Activated CD4-positive, alpha-beta memory T cell treated with anti-CD3 and anti-CD28 coated beads for 36 hours (primary cell): ENCODE data around the gene SAMD14. TPM values are rescaled to one million over a fixed set of nuclear protein-coding genes. Genes with fewer than 3 reads are reported as not detected.

Source experiments
- CTCF ChIA-PET: fragments of 350-600 bp; sonication (Branson Sonifier 250); formaldehyde crosslinking; loops from one replicate; lab custom pipeline; 2021; ENCODE audit warnings: antibody characterized with exemption, inconsistent platforms; lab: Charles Lee
- POLR2A ChIA-PET: fragments of 350-600 bp; sonication (Branson Sonifier 250); formaldehyde crosslinking; loops from one replicate; lab custom pipeline; 2021; ENCODE audit warnings: antibody characterized with exemption; lab: Charles Lee
- DNase-seq: peaks from one replicate; pipeline ENCODE4 v3.0.0-alpha.2; 2020
- H3K27ac Mint-ChIP-seq: one replicate; pipeline ENCODE4 v1.8.0; 2021; ENCODE audit warnings: mixed read lengths
- H3K27me3 Mint-ChIP-seq: one replicate; pipeline ENCODE4 v1.8.0; 2021; ENCODE audit warnings: mixed read lengths
- H3K36me3 Mint-ChIP-seq: one replicate; pipeline ENCODE4 v1.8.0; 2021; ENCODE audit warnings: mixed read lengths
- H3K4me1 Mint-ChIP-seq: one replicate; pipeline ENCODE4 v1.8.0; 2021; ENCODE audit warnings: low read depth, mixed read lengths
- H3K4me3 Mint-ChIP-seq: one replicate; pipeline ENCODE4 v1.8.0; 2021; ENCODE audit warnings: mild to moderate bottlenecking, mixed read lengths
- H3K9me3 Mint-ChIP-seq: one replicate; pipeline ENCODE4 v1.8.0; 2021; ENCODE audit warnings: mixed read lengths
- intact Hi-C: fragments of 100-400 bp; cut with micrococcal nuclease; formaldehyde crosslinking; loops from one replicate; pipeline ENCODE4 v1.15.1; 2023
- total RNA-seq, 2 experiments: library from RNA; stranded (reverse); gene quantifications; one replicate each; pipeline ENCODE4 v1.2.3, GENCODE V29; 2021

Gene SAMD14
- total RNA-seq, 2 experiments from 2014 or later: 3.4 to 3.7 TPM

DNA sequence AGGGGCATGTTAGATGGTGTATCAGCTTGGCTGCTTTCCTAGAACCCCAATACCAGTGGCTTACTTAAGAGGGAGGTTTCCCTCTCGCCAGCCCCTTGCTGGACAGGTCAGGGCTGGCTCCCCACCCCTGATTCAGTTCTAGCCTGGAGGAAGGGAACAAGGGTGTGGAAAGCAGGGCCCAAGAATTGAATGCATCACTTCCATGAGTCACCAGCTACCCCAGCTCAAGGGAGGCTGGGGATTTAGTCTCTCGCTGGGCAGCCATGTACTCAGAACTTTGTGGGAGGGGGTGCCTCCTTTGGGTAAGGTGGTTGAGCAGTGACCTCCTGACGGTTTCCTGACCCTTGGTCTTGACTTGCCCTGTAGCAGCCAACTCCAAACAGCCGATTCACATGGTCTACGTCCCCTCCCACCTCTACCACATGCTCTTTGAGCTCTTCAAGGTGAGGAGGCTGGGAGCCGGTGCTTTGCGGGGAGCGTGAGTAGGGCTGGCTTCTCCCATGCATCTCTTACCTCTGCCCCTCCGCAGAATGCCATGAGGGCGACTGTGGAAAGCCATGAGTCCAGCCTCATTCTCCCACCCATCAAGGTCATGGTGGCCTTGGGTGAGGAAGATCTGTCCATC, 22.1 kb downstream of the SAMD14 start:
- H3K4me3 Mint-ChIP-seq: no peak overlapping the region
- intact Hi-C loops: no loop called here
- H3K9me3 Mint-ChIP-seq: no peaks in the 10 kb centered on the region
- ChIA-PET CTCF (interaction anchor here (0.9 to 1.8 kb wide), 3 partner anchors 9 to 38 kb away, joined by 4 to 10 read pairs (median 6); no protein-coding TSS in a partner anchor), POLR2A (no interaction called here)
- H3K4me1 Mint-ChIP-seq: no peaks in the 10 kb centered on the region
- H3K36me3 Mint-ChIP-seq: no peaks in the 10 kb centered on the region
- H3K27me3 Mint-ChIP-seq: no peaks in the 10 kb centered on the region
- no peak for DNase-seq
- no peak overlapping the region for H3K27ac Mint-ChIP-seq

DNA sequence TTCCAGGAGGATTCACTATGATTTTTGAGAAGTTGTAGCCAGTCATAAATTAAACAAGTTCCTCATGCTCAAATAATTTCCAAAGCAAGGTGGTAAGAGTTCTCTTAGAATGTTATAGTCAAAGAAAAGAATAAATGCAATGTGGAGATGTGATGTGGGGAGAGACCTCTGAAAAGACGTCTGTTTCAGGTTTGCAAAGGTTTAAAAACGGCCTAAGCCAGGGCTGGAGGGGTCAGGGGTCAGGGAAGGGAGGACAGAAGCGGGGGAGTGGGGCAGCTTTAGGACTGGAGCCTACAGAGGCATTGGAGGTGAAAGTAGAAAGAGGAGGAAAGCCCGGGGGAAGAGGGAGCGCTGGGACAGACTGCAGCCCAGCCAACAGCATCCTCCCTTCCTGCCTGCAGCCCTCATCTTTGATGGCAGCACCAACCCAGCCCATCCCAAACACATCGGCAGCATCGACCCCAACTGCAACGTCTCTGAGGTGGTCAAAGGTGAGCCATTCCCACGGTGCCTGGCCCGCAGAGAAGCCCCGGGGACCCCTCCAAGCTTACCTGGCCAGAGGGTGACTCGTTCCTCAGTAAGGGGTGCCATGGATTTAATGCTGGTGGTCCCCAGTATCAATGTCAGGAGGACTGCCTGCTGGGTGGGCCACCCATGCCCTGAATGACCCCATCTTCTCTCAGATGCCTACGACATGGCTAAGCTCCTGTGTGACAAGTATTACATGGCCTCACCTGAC, 23.4 kb downstream of the SAMD14 start:
- H3K27ac Mint-ChIP-seq: no peak overlapping the region
- no peaks in the 10 kb centered on the region for H3K27me3 Mint-ChIP-seq
- intact Hi-C loops: no loop called here
- POLR2A ChIA-PET: no interaction called here
- H3K4me1 Mint-ChIP-seq: no peaks in the 10 kb centered on the region
- H3K36me3 Mint-ChIP-seq: no peaks in the 10 kb centered on the region
- H3K4me3 Mint-ChIP-seq: no peak overlapping the region
- no peak for DNase-seq
- CTCF ChIA-PET: interaction anchor here (1.7 to 2.4 kb wide), 2 partner anchors 8 to 12 kb away, joined by 5 to 6 read pairs; no protein-coding TSS in a partner anchor
- H3K9me3 Mint-ChIP-seq: no peaks in the 10 kb centered on the region

GRCh38 chr17:50105811-50106210, 24.1 kb downstream of the SAMD14 start:
- Mint-ChIP-seq H3K4me3 (no peak overlapping the region), H3K27ac (no peak overlapping the region), H3K4me1 (no peaks in the 10 kb centered on the region), H3K9me3 (no peaks in the 10 kb centered on the region), H3K36me3 (no peaks in the 10 kb centered on the region), H3K27me3 (no peaks in the 10 kb centered on the region)
- ChIA-PET POLR2A (no interaction called here), CTCF (interaction anchor here (2.4 kb wide), 1 partner anchor 9 kb away, joined by 5 read pairs; no protein-coding TSS in a partner anchor)
- no peak for DNase-seq
- intact Hi-C loops: no loop called here

- intact Hi-C loops: no loop called here
- H3K36me3 Mint-ChIP-seq: peaks cover 3% of the 10 kb centered on the region
- CTCF ChIA-PET: interaction anchor here (1.0 to 2.7 kb wide), 4 partner anchors 10 to 57 kb away, joined by 3 to 18 read pairs (median 8); no protein-coding TSS in a partner anchor
Measured at GRCh38 chr17:50103941-50104340, 26.0 kb downstream of the SAMD14 start.

DNA sequence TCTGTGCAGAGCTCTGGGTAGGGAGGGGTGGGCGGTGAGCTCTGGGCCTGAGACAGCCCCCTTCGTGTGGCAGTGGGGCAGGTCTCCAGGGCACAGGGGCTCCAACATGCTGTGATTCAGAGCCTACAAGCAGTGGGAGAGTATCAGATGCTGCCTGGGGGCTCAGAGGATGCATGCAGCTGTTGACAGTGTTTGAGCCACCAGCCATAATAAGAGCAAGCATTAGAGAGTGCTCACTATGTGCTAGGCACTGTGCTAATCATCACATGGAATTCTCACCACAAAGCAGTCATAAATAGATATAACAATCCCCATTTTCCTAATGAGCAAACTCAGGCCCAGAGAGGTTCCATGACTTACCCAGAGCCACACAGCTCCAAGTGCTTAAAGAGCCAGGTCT, 26.7 kb downstream of the SAMD14 start:
- peaks cover 8% of the 10 kb centered on the region for H3K4me1 Mint-ChIP-seq
- H3K4me3 Mint-ChIP-seq: no peak overlapping the region
- H3K27me3 Mint-ChIP-seq: no peaks in the 10 kb centered on the region
- H3K36me3 Mint-ChIP-seq: peaks cover 3% of the 10 kb centered on the region
- no peak overlapping the region for H3K27ac Mint-ChIP-seq
- ChIA-PET CTCF (interaction anchor here (1.0 to 2.7 kb wide), 3 partner anchors 9 to 16 kb away, joined by 4 to 18 read pairs (median 12); no protein-coding TSS in a partner anchor), POLR2A (no interaction called here)
- H3K9me3 Mint-ChIP-seq: no peaks in the 10 kb centered on the region
- intact Hi-C loops: no loop called here
- no peak for DNase-seq

More at GRCh38 chr17:50103941-50104340, 26.0 kb downstream of the SAMD14 start:
- Mint-ChIP-seq H3K9me3 (no peaks in the 10 kb centered on the region), H3K27ac (no peak overlapping the region), H3K27me3 (no peaks in the 10 kb centered on the region), H3K4me1 (peaks cover 8% of the 10 kb centered on the region), H3K4me3 (no peak overlapping the region)
- no peak for DNase-seq
- POLR2A ChIA-PET: no interaction called here

GRCh38 chr17:50102164-50102991, 27.6 kb downstream of the SAMD14 start:
- Mint-ChIP-seq H3K27ac (no peak overlapping the region), H3K4me3 (no peak overlapping the region), H3K36me3 (peaks cover 3% of the 10 kb centered on the region), H3K9me3 (no peaks in the 10 kb centered on the region), H3K27me3 (no peaks in the 10 kb centered on the region), H3K4me1 (peaks cover 8% of the 10 kb centered on the region)
- CTCF ChIA-PET: interaction anchor here (2.5 to 2.7 kb wide), 2 partner anchors 9 to 15 kb away, joined by 12 to 18 read pairs; no protein-coding TSS in a partner anchor
- intact Hi-C loops: no loop called here
- no peak for DNase-seq
- POLR2A ChIA-PET: no interaction called here

- CTCF ChIA-PET: interaction anchor here (1.6 to 2.4 kb wide), 2 partner anchors 14 to 68 kb away, joined by 5 to 12 read pairs; no protein-coding TSS in a partner anchor
- no peaks in the 10 kb centered on the region for H3K27me3 Mint-ChIP-seq
- DNase-seq: no peak
- H3K36me3 Mint-ChIP-seq: peaks cover 3% of the 10 kb centered on the region
- POLR2A ChIA-PET: no interaction called here
- no peak overlapping the region for H3K4me3 Mint-ChIP-seq
- H3K9me3 Mint-ChIP-seq: no peaks in the 10 kb centered on the region
- H3K27ac Mint-ChIP-seq: no peak overlapping the region
- H3K4me1 Mint-ChIP-seq: peaks cover 8% of the 10 kb centered on the region
- intact Hi-C loops: no loop called here
Measured at GRCh38 chr17:50101346-50102163, 28.4 kb downstream of the SAMD14 start.

- no peak for DNase-seq
- CTCF ChIA-PET: interaction anchor here (1.6 to 2.4 kb wide), 2 partner anchors 13 to 69 kb away, joined by 5 to 12 read pairs; no protein-coding TSS in a partner anchor
- Mint-ChIP-seq H3K4me3 (no peak overlapping the region), H3K4me1 (peaks cover 12% of the 10 kb centered on the region), H3K27ac (no peak overlapping the region), H3K9me3 (no peaks in the 10 kb centered on the region), H3K27me3 (no peaks in the 10 kb centered on the region), H3K36me3 (peaks cover 3% of the 10 kb centered on the region)
- POLR2A ChIA-PET: no interaction called here
- intact Hi-C loops: no loop called here
Measured at GRCh38 chr17:50100921-50101345, 29.0 kb downstream of the SAMD14 start.

DNA sequence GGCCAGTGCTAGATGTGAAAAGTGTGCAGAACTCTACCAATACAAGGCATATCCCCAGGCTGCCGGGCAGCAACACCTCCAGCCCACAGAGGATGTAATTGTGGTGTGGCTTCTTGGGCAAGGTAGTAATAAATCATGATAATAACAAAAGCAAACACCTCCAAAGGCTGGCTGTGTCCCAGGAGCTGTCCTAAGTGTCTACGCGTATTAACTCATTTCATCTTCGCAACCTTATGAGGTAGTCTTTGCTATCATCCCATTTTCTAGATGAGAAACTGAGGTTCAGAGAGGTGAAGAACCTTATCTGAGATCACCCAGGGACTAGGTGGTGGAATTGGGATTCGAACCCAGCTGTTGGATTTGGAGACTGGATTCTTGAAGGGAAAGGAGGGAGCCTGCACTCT, 29.5 kb downstream of the SAMD14 start:
- H3K9me3 Mint-ChIP-seq: no peaks in the 10 kb centered on the region
- intact Hi-C loops: no loop called here
- ChIA-PET CTCF (interaction anchor here (0.7 to 2.4 kb wide), 4 partner anchors 13 to 72 kb away, joined by 3 to 12 read pairs (median 5); no protein-coding TSS in a partner anchor), POLR2A (no interaction called here)
- DNase-seq: no peak
- H3K27me3 Mint-ChIP-seq: no peaks in the 10 kb centered on the region
- H3K27ac Mint-ChIP-seq: no peak overlapping the region
- no peak overlapping the region for H3K4me3 Mint-ChIP-seq
- H3K36me3 Mint-ChIP-seq: peaks cover 3% of the 10 kb centered on the region
- peaks cover 17% of the 10 kb centered on the region for H3K4me1 Mint-ChIP-seq

DNA sequence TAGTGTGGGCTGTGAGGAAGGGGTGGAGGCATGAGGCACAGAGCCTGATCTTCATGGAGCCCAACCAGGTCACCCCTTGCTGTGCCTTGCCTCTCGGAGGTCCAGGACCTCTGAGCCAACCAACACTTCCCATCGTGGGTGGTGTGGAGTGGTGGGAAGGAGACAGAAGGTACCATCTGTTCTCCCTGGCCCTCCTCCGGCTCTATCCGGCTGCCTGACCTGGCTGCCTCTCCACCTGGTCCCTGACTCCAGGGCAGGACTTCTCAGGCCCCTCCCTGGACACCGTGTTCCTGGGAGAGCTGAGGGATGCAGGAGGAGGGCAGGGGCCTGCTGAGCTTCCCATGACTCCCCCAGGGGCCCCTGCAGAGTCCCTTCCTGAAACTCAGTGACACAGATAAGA, 31.0 kb downstream of the SAMD14 start:
- H3K27me3 Mint-ChIP-seq: no peaks in the 10 kb centered on the region
- H3K4me1 Mint-ChIP-seq: peaks cover 21% of the 10 kb centered on the region
- no peak for DNase-seq
- peaks cover 3% of the 10 kb centered on the region for H3K36me3 Mint-ChIP-seq
- CTCF ChIA-PET: interaction anchor here (1.0 to 1.2 kb wide), 2 partner anchors 15 to 70 kb away, joined by 3 read pairs; no protein-coding TSS in a partner anchor
- intact Hi-C loops: no loop called here
- H3K9me3 Mint-ChIP-seq: no peaks in the 10 kb centered on the region
- H3K4me3 Mint-ChIP-seq: no peak overlapping the region
- POLR2A ChIA-PET: no interaction called here
- no peak overlapping the region for H3K27ac Mint-ChIP-seq

- peaks cover 21% of the 10 kb centered on the region for H3K4me1 Mint-ChIP-seq
- no peak for DNase-seq
Measured at GRCh38 chr17:50098583-50098982, 31.4 kb downstream of the SAMD14 start.

More at GRCh38 chr17:50098583-50098982, 31.4 kb downstream of the SAMD14 start:
- POLR2A ChIA-PET: no interaction called here
- CTCF ChIA-PET: interaction anchor here (0.8 to 3.4 kb wide), 4 partner anchors 11 to 71 kb away, joined by 3 to 24 read pairs (median 4); no protein-coding TSS in a partner anchor
- H3K9me3 Mint-ChIP-seq: no peaks in the 10 kb centered on the region
- intact Hi-C loops: no loop called here
- no peak overlapping the region for H3K27ac Mint-ChIP-seq
- peaks cover 3% of the 10 kb centered on the region for H3K36me3 Mint-ChIP-seq
- H3K4me3 Mint-ChIP-seq: no peak overlapping the region
- H3K27me3 Mint-ChIP-seq: no peaks in the 10 kb centered on the region
